WTC11 (cell line): ENCODE measurements around the gene CA7. TPM values are rescaled to one million over a fixed set of nuclear protein-coding genes. Genes with fewer than 3 reads are reported as not detected.

Experiments used
- ATAC-seq: fragments of 200-7000 bp; cut with Tn5 transposase; 2 replicates; pipeline ENCODE4 v1.10.0; 2021; ENCODE audit warnings: mild to moderate bottlenecking, moderate library complexity
- CTCF ChIA-PET: fragments of 300-600 bp; sonication (Branson Sonifier 250); formaldehyde crosslinking; loops from one replicate; lab custom pipeline; 2021; ENCODE audit warnings: antibody characterized with exemption; lab: Charles Lee
- POLR2A ChIA-PET: fragments of 350-600 bp; sonication (Branson Sonifier 250); formaldehyde crosslinking; loops from one replicate; lab custom pipeline; 2021; ENCODE audit warnings: antibody characterized with exemption; lab: Charles Lee
- DNase-seq: peaks from one replicate; pipeline ENCODE4 v3.0.0; 2021; ENCODE audit warnings: low spot score
- H3K27ac Mint-ChIP-seq: 2 replicates; pipeline ENCODE4 v1.8.0; 2021; ENCODE audit warnings: mixed read lengths
- H3K27me3 Mint-ChIP-seq: 2 replicates; pipeline ENCODE4 v1.8.0; 2021; ENCODE audit warnings: low read depth, mild to moderate bottlenecking, moderate library complexity, mixed read lengths
- H3K36me3 Mint-ChIP-seq: 2 replicates; pipeline ENCODE4 v1.8.0; 2021; ENCODE audit warnings: mixed read lengths
- H3K4me1 Mint-ChIP-seq: 2 replicates; pipeline ENCODE4 v1.8.0; 2022; ENCODE audit warnings: mixed read lengths
- H3K4me3 Mint-ChIP-seq: 2 replicates; pipeline ENCODE4 v1.8.0; 2021; ENCODE audit warnings: mild to moderate bottlenecking, moderate library complexity, mixed read lengths
- H3K9me3 Mint-ChIP-seq: 2 replicates; pipeline ENCODE4 v1.8.0; 2021; ENCODE audit warnings: mixed read lengths
- FOXK1 ChIP-seq: sonication (generic); formaldehyde crosslinking; IDR thresholded peaks from 2 replicates; pipeline ENCODE4 v1.8.0; 2022; ENCODE audit warnings: mild to moderate bottlenecking, moderate library complexity, missing genetic modification reagents
- IRF2 ChIP-seq: sonication (generic); formaldehyde crosslinking; IDR thresholded peaks from 2 replicates; pipeline ENCODE4 v1.8.0; 2022; ENCODE audit warnings: low read depth, missing genetic modification reagents, borderline replicate concordance
- JAZF1 ChIP-seq: fragments of 250-450 bp; sonication (Bioruptor Pico); IDR thresholded peaks from 2 replicates; pipeline ENCODE4 v1.9.0; 2021; ENCODE audit warnings: moderate library complexity, mild to moderate bottlenecking, inconsistent platforms
- JUN ChIP-seq: sonication (generic); formaldehyde crosslinking; IDR thresholded peaks from 2 replicates; pipeline ENCODE4 v1.8.0; 2023; ENCODE audit warnings: mild to moderate bottlenecking, missing genetic modification reagents
- KAT7 ChIP-seq: sonication (generic); formaldehyde crosslinking; IDR thresholded peaks from 2 replicates; pipeline ENCODE4 v1.8.1; 2023; ENCODE audit warnings: missing genetic modification reagents, mild to moderate bottlenecking, borderline replicate concordance
- NFATC4 ChIP-seq: fragments of 250-450 bp; sonication (Bioruptor Pico); IDR thresholded peaks from 2 replicates; pipeline ENCODE4 v1.9.0; 2021; ENCODE audit warnings: mild to moderate bottlenecking
- RORB ChIP-seq: fragments of 250-450 bp; sonication (Bioruptor Pico); IDR thresholded peaks from 2 replicates; pipeline ENCODE4 v1.9.0; 2021; ENCODE audit warnings: mild to moderate bottlenecking
- SMAD3 ChIP-seq: sonication (generic); formaldehyde crosslinking; IDR thresholded peaks from 2 replicates; pipeline ENCODE4 v1.8.0; 2022; ENCODE audit warnings: missing genetic modification reagents, mild to moderate bottlenecking, borderline replicate concordance
- ZNF121 ChIP-seq: sonication (generic); formaldehyde crosslinking; IDR thresholded peaks from 2 replicates; pipeline ENCODE4 v1.8.0; 2023; ENCODE audit warnings: missing genetic modification reagents
- total RNA-seq: library from RNA; stranded (reverse); gene quantifications from 3 replicates; pipeline ENCODE4 v1.2.3, GENCODE V29; 2021
- TF ChIP-seq, protein P1 (sequence below): sonication (generic); formaldehyde crosslinking; IDR thresholded peaks from 2 replicates; pipeline ENCODE4 v1.8.1; 2022; ENCODE audit warnings: mild to moderate bottlenecking, missing genetic modification reagents, moderate library complexity, borderline replicate concordance
- TF ChIP-seq, protein P2 (sequence below): fragments of 250-450 bp; sonication (Bioruptor Pico); IDR thresholded peaks from 2 replicates; pipeline ENCODE4 v1.9.0; 2021; ENCODE audit warnings: moderate library complexity, mild to moderate bottlenecking, inconsistent platforms, borderline replicate concordance
- TF ChIP-seq, protein P3 (sequence below): sonication (generic); formaldehyde crosslinking; IDR thresholded peaks from 2 replicates; pipeline ENCODE4 v1.8.0; 2022; ENCODE audit warnings: mild to moderate bottlenecking, missing genetic modification reagents
- TF ChIP-seq, protein P4 (sequence below): sonication (generic); formaldehyde crosslinking; IDR thresholded peaks from 2 replicates; pipeline ENCODE4 v1.8.1; 2023; ENCODE audit warnings: mild to moderate bottlenecking, missing genetic modification reagents, borderline replicate concordance

Gene CA7
- total RNA-seq, 1 experiment from 2014 or later: 1.6 TPM

DNA sequence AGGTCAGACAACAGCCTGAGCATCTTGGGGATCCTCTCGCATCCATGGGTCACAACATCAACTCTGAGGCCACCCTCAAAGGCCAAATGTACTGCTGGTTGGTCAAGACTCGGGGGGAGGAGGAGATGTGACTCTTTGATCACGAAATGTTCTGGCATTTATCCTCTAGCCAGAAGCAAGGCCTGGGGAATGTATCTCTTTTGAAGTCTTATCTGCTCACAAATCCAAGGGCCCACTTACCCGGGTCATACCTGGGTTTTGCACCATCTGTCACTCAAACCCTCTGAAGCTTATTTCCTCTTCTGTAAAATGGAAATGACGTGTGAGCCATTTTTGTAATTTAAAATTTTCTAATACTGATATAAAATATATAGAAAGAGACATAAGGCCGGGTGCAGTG, 13.2 kb downstream of the CA7 start (continued):
- TF ChIP-seq, protein P1, sequence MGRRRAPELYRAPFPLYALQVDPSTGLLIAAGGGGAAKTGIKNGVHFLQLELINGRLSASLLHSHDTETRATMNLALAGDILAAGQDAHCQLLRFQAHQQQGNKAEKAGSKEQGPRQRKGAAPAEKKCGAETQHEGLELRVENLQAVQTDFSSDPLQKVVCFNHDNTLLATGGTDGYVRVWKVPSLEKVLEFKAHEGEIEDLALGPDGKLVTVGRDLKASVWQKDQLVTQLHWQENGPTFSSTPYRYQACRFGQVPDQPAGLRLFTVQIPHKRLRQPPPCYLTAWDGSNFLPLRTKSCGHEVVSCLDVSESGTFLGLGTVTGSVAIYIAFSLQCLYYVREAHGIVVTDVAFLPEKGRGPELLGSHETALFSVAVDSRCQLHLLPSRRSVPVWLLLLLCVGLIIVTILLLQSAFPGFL: no peak
- TF ChIP-seq JAZF1: no peak
- TF ChIP-seq FOXK1 (CRISPR knock-in tag): no peak
- no peak for TF ChIP-seq JUN (CRISPR knock-in tag)
- TF ChIP-seq SMAD3 (CRISPR knock-in tag): no peak
- no peak for TF ChIP-seq NFATC4 (CRISPR knock-in tag)
- TF ChIP-seq, protein P2, sequence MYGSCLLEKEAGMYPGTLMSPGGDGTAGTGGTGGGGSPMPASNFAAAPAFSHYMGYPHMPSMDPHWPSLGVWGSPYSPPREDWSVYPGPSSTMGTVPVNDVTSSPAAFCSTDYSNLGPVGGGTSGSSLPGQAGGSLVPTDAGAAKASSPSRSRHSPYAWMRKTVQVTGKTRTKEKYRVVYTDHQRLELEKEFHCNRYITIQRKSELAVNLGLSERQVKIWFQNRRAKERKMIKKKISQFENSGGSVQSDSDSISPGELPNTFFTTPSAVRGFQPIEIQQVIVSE (CRISPR knock-in tag): no peak
- no peak for TF ChIP-seq KAT7

DNA sequence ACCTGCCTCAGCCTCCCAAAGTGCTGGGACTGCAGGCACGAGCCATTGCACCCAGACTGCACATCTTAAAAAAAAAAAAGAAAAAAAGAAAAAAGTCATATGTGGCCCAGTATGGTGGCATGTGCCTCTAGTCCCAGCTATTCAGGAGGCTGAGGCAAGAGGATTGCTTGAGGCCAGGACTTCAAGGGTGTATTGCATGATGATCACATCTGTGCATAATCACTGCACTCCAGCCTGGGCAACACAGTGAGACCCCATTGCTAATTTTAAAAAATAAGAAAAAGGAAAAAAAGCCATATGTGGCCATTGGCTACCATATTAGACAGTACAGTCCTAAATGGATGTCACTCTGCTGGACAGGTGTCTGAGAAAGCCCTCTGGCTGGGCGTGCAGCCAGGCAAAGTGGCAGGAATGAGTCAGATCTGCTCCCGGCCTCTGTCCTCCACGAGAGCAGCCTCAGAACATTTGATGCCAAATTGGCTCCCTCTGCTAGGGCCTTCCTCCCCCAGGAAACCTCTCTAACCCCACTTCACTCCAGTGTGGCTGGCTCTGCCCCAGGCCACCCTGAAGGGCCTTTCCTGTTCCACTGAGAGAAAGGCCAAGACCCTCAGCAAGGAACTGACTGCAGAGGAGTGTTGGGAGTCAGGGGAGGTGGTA, 14.7 kb downstream of the CA7 start:
- Mint-ChIP-seq H3K9me3 (no peaks in the 10 kb centered on the region), H3K4me1 (no peaks in the 10 kb centered on the region), H3K36me3 (no peaks in the 10 kb centered on the region), H3K4me3 (no peak overlapping the region), H3K27me3 (no peaks in the 10 kb centered on the region; the same call in 1 of the 2 replicates), H3K27ac (no peak overlapping the region)
- CTCF ChIA-PET: interaction anchor here (0.7 to 5.7 kb wide), 5 partner anchors 9 to 268 kb away, joined by 4 to 41 read pairs (median 5); partner anchors contain the start of gene NAE1
- DNase-seq (no peak), ATAC-seq (no peak)
- peak; percentile 76; the same call in 1 of the 2 replicates for TF ChIP-seq ZNF121 (CRISPR knock-in tag)
- no peak for TF ChIP-seq IRF2 (CRISPR knock-in tag)
- TF ChIP-seq RORB (CRISPR knock-in tag): no peak
- TF ChIP-seq, protein P3, sequence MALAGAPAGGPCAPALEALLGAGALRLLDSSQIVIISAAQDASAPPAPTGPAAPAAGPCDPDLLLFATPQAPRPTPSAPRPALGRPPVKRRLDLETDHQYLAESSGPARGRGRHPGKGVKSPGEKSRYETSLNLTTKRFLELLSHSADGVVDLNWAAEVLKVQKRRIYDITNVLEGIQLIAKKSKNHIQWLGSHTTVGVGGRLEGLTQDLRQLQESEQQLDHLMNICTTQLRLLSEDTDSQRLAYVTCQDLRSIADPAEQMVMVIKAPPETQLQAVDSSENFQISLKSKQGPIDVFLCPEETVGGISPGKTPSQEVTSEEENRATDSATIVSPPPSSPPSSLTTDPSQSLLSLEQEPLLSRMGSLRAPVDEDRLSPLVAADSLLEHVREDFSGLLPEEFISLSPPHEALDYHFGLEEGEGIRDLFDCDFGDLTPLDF (CRISPR knock-in tag): no peak
- POLR2A ChIA-PET: no interaction called here

DNA sequence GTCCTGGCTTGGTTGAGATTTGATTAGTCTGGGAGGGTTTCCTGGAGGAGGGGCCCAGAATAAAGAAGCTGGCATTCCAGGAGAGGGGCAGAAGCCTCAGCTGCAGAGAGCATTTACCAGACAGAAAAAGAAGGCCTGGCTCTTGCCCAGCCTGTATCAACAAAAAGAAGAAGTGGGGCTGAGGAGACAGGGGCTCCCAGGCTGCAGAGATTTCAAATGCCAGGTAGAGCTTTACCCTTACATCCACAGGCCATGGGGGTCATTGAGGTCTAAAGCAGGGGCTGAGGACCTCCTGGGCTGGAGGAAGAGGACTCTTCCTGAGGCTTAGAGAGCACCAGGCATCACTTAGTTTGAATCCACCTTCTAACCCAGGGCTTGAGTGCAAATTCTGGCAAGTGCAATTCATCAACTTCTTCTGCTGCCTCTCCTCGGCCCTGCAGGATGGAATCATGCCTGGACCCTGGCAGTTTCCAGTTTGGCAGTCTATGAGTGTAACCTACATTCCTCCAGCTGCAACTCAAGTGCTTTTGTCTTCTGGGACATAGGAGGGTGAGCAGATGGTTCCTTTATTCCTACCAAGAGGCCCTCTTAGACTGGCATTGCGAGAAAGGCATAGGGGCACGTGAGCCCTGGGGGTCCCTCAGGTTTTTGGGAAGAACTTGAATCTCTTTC, 15.3 kb downstream of the CA7 start:
- no peak overlapping the region for H3K4me3 Mint-ChIP-seq
- ATAC-seq (no peak), DNase-seq (no peak)
- POLR2A ChIA-PET: interaction anchor here (0.7 kb wide), 1 partner anchor 198 kb away, joined by 8 read pairs; no protein-coding TSS in a partner anchor
- TF ChIP-seq, protein P4, sequence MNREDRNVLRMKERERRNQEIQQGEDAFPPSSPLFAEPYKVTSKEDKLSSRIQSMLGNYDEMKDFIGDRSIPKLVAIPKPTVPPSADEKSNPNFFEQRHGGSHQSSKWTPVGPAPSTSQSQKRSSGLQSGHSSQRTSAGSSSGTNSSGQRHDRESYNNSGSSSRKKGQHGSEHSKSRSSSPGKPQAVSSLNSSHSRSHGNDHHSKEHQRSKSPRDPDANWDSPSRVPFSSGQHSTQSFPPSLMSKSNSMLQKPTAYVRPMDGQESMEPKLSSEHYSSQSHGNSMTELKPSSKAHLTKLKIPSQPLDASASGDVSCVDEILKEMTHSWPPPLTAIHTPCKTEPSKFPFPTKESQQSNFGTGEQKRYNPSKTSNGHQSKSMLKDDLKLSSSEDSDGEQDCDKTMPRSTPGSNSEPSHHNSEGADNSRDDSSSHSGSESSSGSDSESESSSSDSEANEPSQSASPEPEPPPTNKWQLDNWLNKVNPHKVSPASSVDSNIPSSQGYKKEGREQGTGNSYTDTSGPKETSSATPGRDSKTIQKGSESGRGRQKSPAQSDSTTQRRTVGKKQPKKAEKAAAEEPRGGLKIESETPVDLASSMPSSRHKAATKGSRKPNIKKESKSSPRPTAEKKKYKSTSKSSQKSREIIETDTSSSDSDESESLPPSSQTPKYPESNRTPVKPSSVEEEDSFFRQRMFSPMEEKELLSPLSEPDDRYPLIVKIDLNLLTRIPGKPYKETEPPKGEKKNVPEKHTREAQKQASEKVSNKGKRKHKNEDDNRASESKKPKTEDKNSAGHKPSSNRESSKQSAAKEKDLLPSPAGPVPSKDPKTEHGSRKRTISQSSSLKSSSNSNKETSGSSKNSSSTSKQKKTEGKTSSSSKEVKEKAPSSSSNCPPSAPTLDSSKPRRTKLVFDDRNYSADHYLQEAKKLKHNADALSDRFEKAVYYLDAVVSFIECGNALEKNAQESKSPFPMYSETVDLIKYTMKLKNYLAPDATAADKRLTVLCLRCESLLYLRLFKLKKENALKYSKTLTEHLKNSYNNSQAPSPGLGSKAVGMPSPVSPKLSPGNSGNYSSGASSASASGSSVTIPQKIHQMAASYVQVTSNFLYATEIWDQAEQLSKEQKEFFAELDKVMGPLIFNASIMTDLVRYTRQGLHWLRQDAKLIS (CRISPR knock-in tag): no peak
- TF ChIP-seq, all 79 proteins: peak for 0
- no peaks in the 10 kb centered on the region for H3K9me3 Mint-ChIP-seq
- H3K36me3 Mint-ChIP-seq: no peaks in the 10 kb centered on the region
- H3K27ac Mint-ChIP-seq: no peak overlapping the region
- CTCF ChIA-PET: interaction anchor here (1.0 to 2.7 kb wide), 4 partner anchors 8 to 209 kb away, joined by 5 to 15 read pairs (median 7); partner anchors contain the start of gene NAE1
- H3K27me3 Mint-ChIP-seq: no peaks in the 10 kb centered on the region; the same call in 1 of the 2 replicates
- H3K4me1 Mint-ChIP-seq: no peaks in the 10 kb centered on the region
